Renal cortical epithelial cell (primary cell): Measurements from ENCODE around the gene PHRF1. TPM values are rescaled to one million over a fixed set of nuclear protein-coding genes. Genes with fewer than 3 reads are reported as not detected.
"Not testable (repeated sequence)": the region's sequence is repeated elsewhere in the genome, so short reads cannot be mapped to it uniquely, and the experiment has no call there.

Experiments
- DNase-seq: peaks from one replicate; pipeline ENCODE4 v3.0.0-alpha.2; 2011; ENCODE audit warnings: low read depth
- total RNA-seq: library from RNA; depleted of rRNA; stranded (reverse); fragments of >200 nt; gene quantifications from 2 replicates; pipeline ENCODE4 v1.2.3, GENCODE V29; 2014

PHRF1 gene
- total RNA-seq, 1 donor from 2014 or later, result 40.9 TPM

- no peak for DNase-seq
These were observed 52.9 kb downstream of the PHRF1 start for GRCh38 chr11:629237-629583.

DNA sequence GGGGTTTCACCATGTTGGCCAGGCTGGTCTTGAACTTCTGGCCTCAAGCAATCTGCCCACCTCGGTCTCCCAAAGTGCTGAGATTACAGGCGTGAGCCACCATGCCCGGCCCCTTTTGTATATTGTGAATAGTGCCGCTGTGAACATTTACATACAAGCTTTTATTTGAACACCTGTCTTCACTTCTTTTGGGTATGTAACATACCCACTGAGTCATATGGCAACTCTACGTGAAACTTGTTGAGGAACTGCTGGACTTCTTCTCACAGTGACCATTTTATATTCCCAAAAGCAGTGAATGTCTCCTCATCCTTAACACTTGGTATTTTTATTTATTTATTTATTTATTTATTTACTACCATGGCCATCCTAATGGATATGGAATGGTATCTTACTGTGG is 54.6 kb downstream of the PHRF1 start:
- DNase-seq, result no peak

GRCh38 chr11:635945-636510 is 59.8 kb downstream of the PHRF1 start:
- no peak for DNase-seq

GRCh38 chr11:636511-637332 is 60.5 kb downstream of the PHRF1 start, which contains the start of gene DRD4:
Gene DRD4, plus strand, starts transcription at chr11:637269. Its CDS starts 36 bp downstream, at chr11:637305.
- DNase-seq, result no peak

- DNase-seq, result no peak
These were observed 61.0 kb downstream of the PHRF1 start for GRCh38 chr11:637333-637592.

DNA sequence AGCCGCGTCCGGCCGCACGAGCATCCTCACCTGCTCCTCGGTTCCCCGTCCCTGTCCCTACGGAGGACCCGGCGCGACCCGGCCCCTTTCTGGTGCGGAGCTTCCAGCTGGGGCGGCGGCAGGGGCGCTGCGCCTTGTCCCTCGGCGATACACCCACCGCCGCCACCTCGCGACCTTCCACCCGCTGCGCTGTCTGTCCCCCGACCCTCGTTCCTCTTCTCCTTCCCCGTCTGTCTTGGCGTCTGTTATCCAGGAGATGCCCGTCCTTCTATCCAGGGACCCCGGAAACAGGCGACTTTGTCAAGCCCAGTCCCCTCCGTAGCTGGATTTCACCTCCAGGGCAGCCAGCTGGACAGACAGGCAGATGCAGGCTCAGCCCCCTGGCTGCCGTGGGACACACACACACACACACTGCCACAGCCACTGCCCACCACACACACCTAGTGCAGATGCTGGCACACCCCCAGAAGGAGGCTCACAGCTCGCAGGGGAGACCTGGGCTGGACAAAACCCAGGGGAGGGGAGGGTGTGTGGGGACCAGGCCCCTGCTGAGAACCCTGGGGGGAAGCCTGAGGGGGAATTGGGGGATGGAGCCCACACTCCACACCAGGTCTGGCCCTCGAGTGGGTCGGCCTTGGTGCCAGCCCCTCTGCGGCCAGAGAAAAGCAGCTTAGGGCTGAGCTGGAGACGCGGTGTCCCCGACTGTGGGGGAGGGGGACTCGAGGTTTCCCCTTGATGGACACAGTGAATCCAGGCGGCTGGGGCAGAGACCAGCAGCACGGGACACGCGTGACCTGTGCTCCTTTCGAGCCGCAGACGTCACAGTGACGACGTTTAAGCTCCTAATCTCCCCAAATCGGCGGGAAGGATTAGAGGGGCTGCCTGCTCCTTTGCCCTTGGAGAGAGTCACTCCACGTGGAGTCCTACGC is 61.6 kb downstream of the PHRF1 start:
- DNase-seq, result no peak

DNA sequence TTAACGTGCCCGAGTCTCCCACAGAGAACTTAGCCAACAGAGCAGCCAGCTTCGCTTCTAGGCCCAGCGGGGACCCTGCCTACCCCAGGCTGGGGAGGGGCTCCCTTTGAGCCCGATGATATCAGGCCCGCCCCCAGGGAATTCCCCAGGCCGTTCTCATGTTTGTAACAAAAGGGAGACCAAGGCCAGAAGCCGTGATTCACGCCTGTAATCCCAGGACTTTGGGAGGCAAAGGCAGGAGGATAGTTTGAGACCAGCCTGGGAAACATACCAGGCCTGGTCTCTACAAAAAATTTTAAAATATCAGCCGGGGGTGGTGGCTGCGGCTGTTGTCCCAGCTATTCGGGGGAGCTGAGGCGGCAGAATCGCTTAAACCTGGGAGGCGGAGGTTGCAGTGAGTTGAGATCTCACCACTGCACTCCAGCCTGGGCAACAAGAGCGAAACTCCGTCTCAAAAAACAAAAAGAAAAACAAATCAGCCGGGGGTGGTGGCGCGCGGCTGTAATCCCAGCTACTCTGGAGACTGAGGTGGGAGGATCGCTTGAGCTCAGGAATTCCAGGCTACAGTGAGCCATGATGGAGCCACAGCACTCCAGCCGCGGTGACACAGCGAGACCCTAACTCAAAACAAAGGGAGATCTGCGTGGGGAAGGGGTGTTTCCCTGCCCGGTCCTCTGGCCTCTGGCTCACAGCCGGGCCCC is 62.5 kb downstream of the PHRF1 start:
- DNase-seq, result no peak

DNA sequence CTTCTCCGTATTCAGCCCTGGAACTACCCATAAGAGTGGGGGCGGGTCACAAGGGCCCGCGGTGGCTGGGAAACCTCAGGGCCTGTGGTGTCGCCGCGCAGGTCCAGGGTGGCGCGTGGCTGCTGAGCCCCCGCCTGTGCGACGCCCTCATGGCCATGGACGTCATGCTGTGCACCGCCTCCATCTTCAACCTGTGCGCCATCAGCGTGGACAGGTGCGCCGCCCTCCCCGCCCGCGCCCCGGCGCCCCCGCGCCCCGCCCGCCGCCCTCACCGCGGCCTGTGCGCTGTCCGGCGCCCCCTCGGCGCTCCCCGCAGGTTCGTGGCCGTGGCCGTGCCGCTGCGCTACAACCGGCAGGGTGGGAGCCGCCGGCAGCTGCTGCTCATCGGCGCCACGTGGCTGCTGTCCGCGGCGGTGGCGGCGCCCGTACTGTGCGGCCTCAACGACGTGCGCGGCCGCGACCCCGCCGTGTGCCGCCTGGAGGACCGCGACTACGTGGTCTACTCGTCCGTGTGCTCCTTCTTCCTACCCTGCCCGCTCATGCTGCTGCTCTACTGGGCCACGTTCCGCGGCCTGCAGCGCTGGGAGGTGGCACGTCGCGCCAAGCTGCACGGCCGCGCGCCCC is 63.2 kb downstream of the PHRF1 start:
- DNase-seq, result no peak

- no peak for DNase-seq
These were observed 63.9 kb downstream of the PHRF1 start for GRCh38 chr11:640021-640706.

DNA sequence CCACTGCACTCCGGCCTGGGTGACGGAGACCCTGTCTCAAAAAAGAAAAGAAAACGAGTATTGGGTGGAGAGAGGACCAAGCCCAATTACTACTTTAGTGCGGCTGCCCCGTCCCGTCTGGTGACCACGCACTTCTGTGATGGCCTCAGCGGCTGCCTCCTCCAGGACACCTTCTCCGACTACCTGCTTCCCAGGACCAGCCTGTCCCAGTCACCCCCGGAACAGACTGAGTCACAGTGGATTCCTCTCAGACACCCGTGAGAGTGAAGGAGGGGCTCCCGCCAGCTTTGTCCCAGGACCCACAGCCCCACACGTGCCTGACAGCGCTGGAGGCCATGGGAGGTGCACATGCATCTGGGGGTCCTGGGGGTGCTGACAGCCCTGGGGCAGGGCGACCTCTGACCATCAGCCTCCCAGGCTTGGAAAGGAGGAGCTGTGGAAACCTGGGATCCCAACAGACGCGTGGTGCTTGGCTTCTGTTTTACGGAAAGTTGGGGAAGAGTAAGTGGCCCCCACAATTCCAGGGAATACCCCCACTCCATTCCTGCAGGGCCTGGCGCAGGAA is 65.6 kb downstream of the PHRF1 start:
- DNase-seq, result no peak

GRCh38 chr11:643366-643765 is 67.1 kb downstream of the PHRF1 start:
- no peak for DNase-seq

DNA sequence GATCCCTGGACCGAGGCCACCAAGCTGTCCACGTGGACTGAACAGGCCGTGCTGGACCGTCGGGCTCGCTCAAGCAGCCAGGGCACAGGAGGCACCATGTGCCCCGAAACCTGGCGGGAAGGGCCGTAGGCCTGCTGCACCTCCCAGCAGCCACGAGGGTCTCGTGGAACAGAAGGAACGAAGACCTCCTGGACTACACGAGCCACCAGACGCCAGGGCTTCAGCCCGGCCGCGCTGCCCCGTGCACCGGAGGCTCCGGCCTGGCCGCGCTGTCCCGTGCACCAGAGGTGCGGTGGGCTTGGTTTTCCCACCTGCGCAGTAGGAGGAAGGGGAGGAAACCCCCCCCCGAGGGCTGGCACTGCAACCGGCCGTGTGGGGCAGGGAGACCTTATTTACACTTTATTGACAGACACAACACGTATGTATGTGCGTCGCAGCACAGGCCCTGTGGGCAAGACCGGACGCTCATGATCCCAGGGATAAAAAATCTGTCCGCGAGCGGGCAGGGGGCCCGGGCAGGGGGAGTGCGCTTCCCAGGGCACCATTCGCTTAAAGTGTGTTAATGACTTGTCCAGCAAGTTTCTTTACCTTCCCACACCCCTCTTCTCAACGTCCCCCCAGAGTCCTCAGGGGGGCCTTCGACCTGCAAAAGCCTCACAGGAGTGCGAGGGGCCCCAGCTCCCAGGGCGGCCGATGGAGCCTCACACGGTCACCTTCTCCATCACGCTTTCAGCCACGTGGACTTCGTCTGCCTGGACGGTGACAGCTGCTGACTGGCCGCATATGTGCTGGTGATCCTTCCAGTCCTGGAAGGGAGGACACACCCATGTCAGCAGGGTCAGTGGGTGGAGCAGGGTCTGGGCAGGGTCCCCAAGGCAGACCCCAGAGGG is 67.8 kb downstream of the PHRF1 start:
- no peak for DNase-seq

GRCh38 chr11:645536-645935 is 69.3 kb downstream of the PHRF1 start:
- no peak for DNase-seq

DNA sequence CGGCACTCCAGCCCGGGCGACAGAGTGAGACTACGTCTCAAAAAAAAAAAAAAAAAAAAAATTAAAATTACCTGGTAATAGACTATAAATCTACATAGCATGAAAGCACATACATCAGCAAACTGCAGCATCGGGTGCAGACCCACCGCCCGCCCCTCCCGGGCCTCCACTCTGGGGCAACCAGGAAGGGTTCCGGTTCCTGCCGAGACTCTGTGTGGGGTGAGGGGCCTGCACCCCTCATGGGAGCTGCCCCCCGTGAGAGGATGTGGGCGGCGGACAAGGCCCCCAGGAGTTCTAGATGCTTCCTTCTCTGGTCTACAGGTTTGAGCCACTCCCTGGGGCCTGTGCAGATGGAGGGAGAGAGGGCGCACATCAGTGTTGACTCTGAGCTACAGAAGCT is 69.9 kb downstream of the PHRF1 start:
- no peak for DNase-seq

GRCh38 chr11:647672-648158 is 71.4 kb downstream of the PHRF1 start:
- peak; percentile 60 for DNase-seq

GRCh38 chr11:650482-650881 is 74.2 kb downstream of the PHRF1 start:
- no peak for DNase-seq

GRCh38 chr11:653136-653535 is 76.9 kb downstream of the PHRF1 start:
- DNase-seq, result not testable (repeated sequence)

DNA sequence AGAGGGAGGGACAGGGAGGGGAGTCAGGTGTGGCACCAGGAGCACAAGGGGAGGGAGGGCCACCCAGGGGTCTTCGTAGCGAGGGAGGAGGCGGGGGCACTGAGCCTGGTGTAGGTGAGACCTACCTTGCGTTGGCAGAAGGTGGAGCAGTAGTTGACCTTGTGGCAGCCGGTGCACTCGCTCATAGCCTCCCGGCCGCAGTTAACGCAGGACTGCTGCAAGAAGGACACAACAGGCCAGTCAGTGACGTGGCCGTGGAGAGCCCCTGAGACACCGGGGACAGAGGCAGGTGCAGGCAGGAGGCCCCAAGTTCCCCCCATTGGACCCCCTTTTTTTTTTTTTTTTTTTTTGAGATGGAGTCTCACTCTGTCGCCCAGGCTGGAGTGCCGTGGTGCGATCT is 77.6 kb downstream of the PHRF1 start:
- DNase-seq, result no peak

GRCh38 chr11:654444-654843 is 78.2 kb downstream of the PHRF1 start:
- DNase-seq, result not testable (repeated sequence)
